ENCODE measurements around the gene CUL1.

The CUL1 gene

GRCh38 chr7:148712678-148713329 lies 14.1 kb downstream of the CUL1 start:
- Histone ChIP-seq H3K4me3 (no peak overlapping the region), H3K27ac (no peak overlapping the region)

GRCh38 chr7:148714498-148714897 lies 15.8 kb downstream of the CUL1 start:
- no peak overlapping the region for H3K4me3 ChIP-seq
- no peak overlapping the region for H3K27ac ChIP-seq

- no peak overlapping the region for H3K27ac ChIP-seq
- H3K4me3 ChIP-seq = no peak overlapping the region
Measured at GRCh38 chr7:148715027-148715426, 16.3 kb downstream of the CUL1 start.

GRCh38 chr7:148717266-148717793 lies 18.6 kb downstream of the CUL1 start:
- no peak overlapping the region for H3K27ac ChIP-seq
- no peak overlapping the region for H3K4me3 ChIP-seq

- no peak overlapping the region for H3K4me3 ChIP-seq
Measured at GRCh38 chr7:148718431-148718830, 19.7 kb downstream of the CUL1 start.

GRCh38 chr7:148719753-148720152 lies 21.1 kb downstream of the CUL1 start:
- H3K27ac ChIP-seq = no peak overlapping the region
- H3K4me3 ChIP-seq = no peak overlapping the region

More at GRCh38 chr7:148718431-148718830, 19.7 kb downstream of the CUL1 start:
- H3K27ac ChIP-seq = no peak overlapping the region

- no peak overlapping the region for H3K27ac ChIP-seq
- H3K4me3 ChIP-seq = no peak overlapping the region
Measured at GRCh38 chr7:148720472-148720871, 21.8 kb downstream of the CUL1 start.

- Histone ChIP-seq H3K4me3 (no peak overlapping the region), H3K27ac (no peak overlapping the region)
Measured at GRCh38 chr7:148721390-148721789, 22.7 kb downstream of the CUL1 start.

- no peak overlapping the region for H3K4me3 ChIP-seq
- H3K27ac ChIP-seq = no peak overlapping the region
Measured at GRCh38 chr7:148722340-148723165, 23.9 kb downstream of the CUL1 start.

GRCh38 chr7:148723166-148723559 lies 24.5 kb downstream of the CUL1 start:
- Histone ChIP-seq H3K27ac (no peak overlapping the region), H3K4me3 (no peak overlapping the region)

GRCh38 chr7:148723846-148724245 lies 25.1 kb downstream of the CUL1 start:
- no peak overlapping the region for H3K27ac ChIP-seq
- no peak overlapping the region for H3K4me3 ChIP-seq

GRCh38 chr7:148726385-148726784 lies 27.7 kb downstream of the CUL1 start:
- Histone ChIP-seq H3K4me3 (no peak overlapping the region), H3K27ac (no peak overlapping the region)

GRCh38 chr7:148727501-148728278 lies 29.0 kb downstream of the CUL1 start:
- H3K27ac ChIP-seq = peak overlapping the region in 1 of 21 experiments; percentile 1
- H3K4me3 ChIP-seq = no peak overlapping the region

- Histone ChIP-seq H3K4me3 (no peak overlapping the region), H3K27ac (no peak overlapping the region)
Measured at GRCh38 chr7:148729984-148730733, 31.5 kb downstream of the CUL1 start.

GRCh38 chr7:148732862-148733261 lies 34.2 kb downstream of the CUL1 start:
- H3K4me3 ChIP-seq = no peak overlapping the region
- H3K27ac ChIP-seq = no peak overlapping the region

GRCh38 chr7:148733496-148733895 lies 34.8 kb downstream of the CUL1 start:
- Histone ChIP-seq H3K4me3 (no peak overlapping the region), H3K27ac (no peak overlapping the region)

- Histone ChIP-seq H3K4me3 (no peak overlapping the region), H3K27ac (no peak overlapping the region)
Measured at GRCh38 chr7:148735141-148735540, 36.4 kb downstream of the CUL1 start.

GRCh38 chr7:148735967-148736366 lies 37.3 kb downstream of the CUL1 start:
- no peak overlapping the region for H3K4me3 ChIP-seq
- H3K27ac ChIP-seq = no peak overlapping the region

GRCh38 chr7:148738737-148739535 lies 40.2 kb downstream of the CUL1 start:
- no peak overlapping the region for H3K27ac ChIP-seq
- H3K4me3 ChIP-seq = no peak overlapping the region

Measured in skin epidermis (tissue), 12 donors.